ENCODE results near the gene HNF1A. TPM values are rescaled to one million over a fixed set of nuclear protein-coding genes. Genes with fewer than 3 reads are reported as not detected.
A peak's percentile ranks its signal among the peaks of the same experiment; 100 is the strongest.

HNF1A gene
- total RNA-seq, 4 donors from 2014 or later, result 0.27 to 0.47 TPM; not detected in 2

DNA sequence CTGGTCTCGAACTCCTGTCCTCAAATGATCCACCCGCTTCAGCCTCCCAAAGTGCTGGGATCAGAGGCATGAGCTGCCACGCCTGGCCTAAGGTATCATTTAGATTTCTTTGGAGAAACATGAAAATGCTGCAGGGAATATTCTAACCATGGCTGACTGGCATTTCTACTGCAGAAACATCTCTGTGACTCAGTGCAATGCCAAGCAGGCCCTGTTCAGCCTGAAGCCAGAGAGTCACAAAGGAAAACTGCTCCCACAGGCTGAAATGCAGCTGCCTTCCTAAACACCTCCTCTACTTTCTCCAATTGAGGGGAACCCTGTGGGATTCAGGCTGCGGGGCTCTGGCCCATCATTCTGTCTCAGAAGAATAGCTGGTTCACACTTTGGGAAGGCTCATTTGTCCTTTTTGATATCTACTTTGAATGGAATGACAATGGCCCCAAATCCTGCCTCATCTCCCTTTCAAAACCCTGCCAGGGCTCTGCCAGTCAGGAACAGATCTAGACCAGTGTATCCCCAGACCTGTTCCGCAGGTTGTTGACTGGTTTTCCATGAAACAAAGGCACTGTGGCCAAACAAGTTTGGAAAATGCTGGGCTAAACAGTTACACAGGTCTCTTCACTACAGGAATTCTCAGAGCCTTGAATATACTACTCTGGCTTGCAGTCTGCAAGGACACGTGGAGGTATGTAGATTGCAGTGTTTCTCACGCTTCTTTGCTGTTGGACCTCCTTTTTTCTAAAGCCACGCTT lies 30.2 kb downstream of the HNF1A start:
- TF ChIP-seq POLR2A (IDR thresholded peaks at IDR 0.05) (no peak), POLR2AphosphoS5 (IDR thresholded peaks at IDR 0.05) (no peak), EP300 (IDR thresholded peaks at IDR 0.05) (no peak)
- TF ChIP-seq, protein P1, sequence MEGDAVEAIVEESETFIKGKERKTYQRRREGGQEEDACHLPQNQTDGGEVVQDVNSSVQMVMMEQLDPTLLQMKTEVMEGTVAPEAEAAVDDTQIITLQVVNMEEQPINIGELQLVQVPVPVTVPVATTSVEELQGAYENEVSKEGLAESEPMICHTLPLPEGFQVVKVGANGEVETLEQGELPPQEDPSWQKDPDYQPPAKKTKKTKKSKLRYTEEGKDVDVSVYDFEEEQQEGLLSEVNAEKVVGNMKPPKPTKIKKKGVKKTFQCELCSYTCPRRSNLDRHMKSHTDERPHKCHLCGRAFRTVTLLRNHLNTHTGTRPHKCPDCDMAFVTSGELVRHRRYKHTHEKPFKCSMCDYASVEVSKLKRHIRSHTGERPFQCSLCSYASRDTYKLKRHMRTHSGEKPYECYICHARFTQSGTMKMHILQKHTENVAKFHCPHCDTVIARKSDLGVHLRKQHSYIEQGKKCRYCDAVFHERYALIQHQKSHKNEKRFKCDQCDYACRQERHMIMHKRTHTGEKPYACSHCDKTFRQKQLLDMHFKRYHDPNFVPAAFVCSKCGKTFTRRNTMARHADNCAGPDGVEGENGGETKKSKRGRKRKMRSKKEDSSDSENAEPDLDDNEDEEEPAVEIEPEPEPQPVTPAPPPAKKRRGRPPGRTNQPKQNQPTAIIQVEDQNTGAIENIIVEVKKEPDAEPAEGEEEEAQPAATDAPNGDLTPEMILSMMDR (IDR thresholded peaks at IDR 0.05), result no peak
- no peaks in the 10 kb centered on the region for H3K9me3 ChIP-seq
- no peak overlapping the region for H3K4me3 ChIP-seq
- peaks cover 0 to 97% of the 10 kb centered on the region in 2 donors for H3K36me3 ChIP-seq
- H3K4me1 ChIP-seq, result no peaks in the 10 kb centered on the region
- ATAC-seq, result no peak
- WGBS, 2 donors (ENCODE audit: low coverage in 1 of 2), result 91 to 96% methylated on average over 5 to 6 of the region's 8 CpGs
- no peak overlapping the region for H3K27ac ChIP-seq
- no peaks in the 10 kb centered on the region for H3K27me3 ChIP-seq

DNA sequence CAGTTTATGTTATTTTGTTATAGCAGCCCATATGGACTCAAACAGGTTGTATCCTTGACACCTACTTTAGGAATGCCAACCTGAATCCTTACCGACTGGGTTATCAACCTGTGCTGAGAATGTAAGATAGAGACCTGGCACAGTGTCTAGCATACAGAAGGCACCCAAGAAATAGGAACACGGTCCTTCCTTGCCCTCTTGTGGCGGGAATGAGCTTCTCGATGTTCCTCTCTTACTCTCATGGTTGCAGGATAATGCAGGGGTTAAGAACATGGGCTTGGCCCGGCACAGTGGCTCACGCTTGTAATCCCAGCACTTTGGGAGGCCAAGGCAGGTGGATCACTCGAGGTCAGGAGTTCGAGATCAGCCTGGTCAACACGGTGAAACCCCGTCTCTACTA lies 31.4 kb downstream of the HNF1A start:
- Histone ChIP-seq H3K27me3 (no peaks in the 10 kb centered on the region), H3K36me3 (peaks cover 0 to 88% of the 10 kb centered on the region in 2 donors), H3K4me3 (no peak overlapping the region), H3K9me3 (no peaks in the 10 kb centered on the region), H3K27ac (no peak overlapping the region), H3K4me1 (no peaks in the 10 kb centered on the region)
- TF ChIP-seq, protein P1 (IDR thresholded peaks at IDR 0.05), result peak in 3 of 4 experiments; percentile 23 to 36 (median 31)
- TF ChIP-seq POLR2AphosphoS5 (IDR thresholded peaks at IDR 0.05), result no peak
- no peak for ATAC-seq
- 46 to 53% methylated on average over 4 to 7 of the region's 10 CpGs for WGBS, 2 donors (ENCODE audit: low coverage in 1 of 2)

DNA sequence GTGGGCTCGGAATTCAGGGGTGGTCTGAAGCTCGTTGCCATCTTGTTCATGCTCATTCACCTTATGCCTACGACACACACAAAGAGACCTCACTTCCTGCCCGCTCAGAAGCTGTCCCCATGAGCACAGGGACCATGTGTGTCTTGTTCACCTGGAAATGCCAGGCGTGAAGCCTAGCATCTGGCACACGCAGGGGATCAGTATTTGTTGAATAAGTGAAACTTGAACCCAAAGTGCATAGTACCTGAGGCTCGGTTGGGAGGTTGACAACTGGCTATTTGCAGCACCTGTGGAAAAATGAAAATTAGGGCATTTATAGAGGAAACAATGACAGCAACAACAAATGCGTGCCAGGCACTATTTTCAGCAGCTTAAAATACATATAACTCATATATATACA lies 32.5 kb downstream of the HNF1A start:
- H3K27ac ChIP-seq, result no peak overlapping the region
- H3K9me3 ChIP-seq, result no peaks in the 10 kb centered on the region
- no peak overlapping the region for H3K4me3 ChIP-seq
- 70 to 92% methylated on average over 4 to 8 of the region's 8 CpGs for WGBS, 2 donors (ENCODE audit: low coverage in 1 of 2)
- no peak for ATAC-seq
- TF ChIP-seq EP300 (IDR thresholded peaks at IDR 0.05) (no peak), POLR2A (IDR thresholded peaks at IDR 0.05) (no peak), POLR2AphosphoS5 (IDR thresholded peaks at IDR 0.05) (no peak)
- TF ChIP-seq, protein P1 (IDR thresholded peaks at IDR 0.05), result no peak
- H3K36me3 ChIP-seq, result peaks cover 0 to 77% of the 10 kb centered on the region in 2 donors
- H3K4me1 ChIP-seq, result peaks cover 5 to 11% (median 6%) of the 10 kb centered on the region in 3 donors
- no peaks in the 10 kb centered on the region for H3K27me3 ChIP-seq

DNA sequence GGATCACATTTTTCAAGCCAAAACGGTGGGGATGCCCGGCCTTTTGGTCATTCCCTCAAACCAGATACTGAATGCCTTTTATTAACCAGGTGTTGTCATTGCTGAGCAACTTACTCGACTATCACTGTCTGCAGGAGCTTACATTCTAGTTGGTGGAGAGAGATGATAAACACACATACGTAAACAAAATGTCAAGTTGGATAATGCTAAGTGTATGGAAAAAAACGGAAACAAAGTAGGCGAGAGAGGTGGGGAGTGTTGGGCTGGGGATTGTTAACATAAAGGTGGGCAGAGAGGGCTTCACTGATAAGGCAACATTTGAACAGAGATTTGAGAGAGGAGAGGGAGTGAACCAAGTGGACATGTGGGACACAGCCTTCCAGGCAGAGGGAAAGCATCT lies 33.5 kb downstream of the HNF1A start:
- H3K36me3 ChIP-seq, result peaks cover 0 to 67% of the 10 kb centered on the region in 2 donors
- no peak overlapping the region for H3K27ac ChIP-seq
- no peaks in the 10 kb centered on the region for H3K27me3 ChIP-seq
- WGBS, 2 donors (ENCODE audit: low coverage in 1 of 2), result 47 to 60% methylated on average over 2 to 6 of the region's 6 CpGs
- ATAC-seq, result no peak
- no peak overlapping the region for H3K4me3 ChIP-seq
- TF ChIP-seq POLR2AphosphoS5 (IDR thresholded peaks at IDR 0.05) (no peak), POLR2A (IDR thresholded peaks at IDR 0.05) (no peak), EP300 (IDR thresholded peaks at IDR 0.05) (no peak)
- TF ChIP-seq, protein P1 (IDR thresholded peaks at IDR 0.05), result no peak
- no peaks in the 10 kb centered on the region for H3K9me3 ChIP-seq
- peaks cover 5 to 13% (median 6%) of the 10 kb centered on the region in 3 donors for H3K4me1 ChIP-seq

DNA sequence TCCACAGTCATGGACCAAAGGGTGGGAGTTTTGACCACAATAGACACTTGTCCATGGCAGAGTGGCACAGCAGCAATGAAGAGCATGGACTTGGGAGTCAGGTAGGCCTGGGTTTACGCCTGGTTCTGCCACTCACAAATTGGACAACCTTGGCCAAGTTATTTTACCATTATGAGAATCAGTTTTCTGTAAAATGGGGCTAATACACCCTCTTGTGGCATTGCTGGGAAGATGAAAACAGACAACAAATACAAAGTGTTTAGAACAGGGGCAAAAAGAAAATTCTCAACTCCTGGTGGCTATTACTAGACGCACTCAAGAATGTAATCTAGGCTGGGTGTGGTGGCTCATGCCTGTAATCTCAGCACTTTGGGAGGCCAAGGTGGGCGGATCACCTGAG lies 35.4 kb downstream of the HNF1A start:
- H3K36me3 ChIP-seq, result peaks cover 0 to 48% of the 10 kb centered on the region in 2 donors
- H3K27ac ChIP-seq, result no peak overlapping the region
- ATAC-seq, result no peak
- peaks cover 5 to 13% (median 6%) of the 10 kb centered on the region in 3 donors for H3K4me1 ChIP-seq
- H3K4me3 ChIP-seq, result no peak overlapping the region
- WGBS, 2 donors (ENCODE audit: low coverage in 1 of 2), result 65 to 81% methylated on average over 3 of the region's 3 CpGs
- no peak for TF ChIP-seq POLR2A (IDR thresholded peaks at IDR 0.05)
- TF ChIP-seq, protein P1 (IDR thresholded peaks at IDR 0.05), result no peak
- TF ChIP-seq EP300 (IDR thresholded peaks at IDR 0.05), result no peak
- no peak for TF ChIP-seq POLR2AphosphoS5 (IDR thresholded peaks at IDR 0.05)
- H3K9me3 ChIP-seq, result no peaks in the 10 kb centered on the region
- no peaks in the 10 kb centered on the region for H3K27me3 ChIP-seq

All from gastroesophageal sphincter (tissue), 4 donors.